ENCODE results near the gene HOXB4. TPM values are rescaled to one million over a fixed set of nuclear protein-coding genes. Genes with fewer than 3 reads are reported as not detected.

Gene HOXB4
- total RNA-seq, 1 donor from 2014 or later, result 39.2 TPM

DNA sequence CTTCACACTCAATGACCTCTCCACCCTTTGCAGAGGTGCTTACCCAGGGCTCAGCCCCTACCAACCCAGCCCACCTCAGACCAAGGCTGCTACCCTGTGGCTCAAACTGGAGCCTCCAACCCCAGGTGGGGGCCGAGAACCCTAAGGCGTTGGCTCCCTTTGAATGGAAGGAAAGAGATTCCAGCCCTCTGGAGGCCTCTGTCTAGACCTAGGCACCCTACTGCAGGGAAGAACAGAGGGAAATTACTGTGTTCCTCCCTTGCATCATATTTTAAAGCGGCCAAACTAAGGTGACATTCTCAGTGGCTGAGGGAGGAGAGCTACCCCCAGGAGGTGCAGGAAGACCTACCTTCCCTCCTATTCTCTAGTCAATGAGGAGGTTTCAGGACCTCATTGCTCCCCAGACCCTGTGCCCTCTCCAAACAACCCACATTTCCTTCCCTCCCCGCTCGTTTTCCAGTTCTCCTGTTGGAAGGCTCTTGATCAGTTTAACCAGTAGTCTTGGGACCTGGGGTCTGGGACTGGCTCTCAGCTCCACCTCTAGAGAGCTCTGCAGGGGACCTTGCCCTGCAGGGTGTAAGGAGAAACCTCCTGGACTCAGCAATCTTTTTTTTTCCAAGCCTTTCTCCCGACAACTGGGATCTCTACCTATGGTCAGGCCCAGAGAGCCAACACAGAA, 42.5 kb upstream of the HOXB4 start:
- Mint-ChIP-seq H3K27me3 (ENCODE audit: low read depth) (peaks cover 75% of the 10 kb centered on the region), H3K9me3 (no peaks in the 10 kb centered on the region), H3K4me3 (peak overlapping the region; percentile 47), H3K4me1 (peaks cover 70% of the 10 kb centered on the region), H3K36me3 (peaks cover 18% of the 10 kb centered on the region), H3K27ac (peak overlapping the region; percentile 86)
- DNase-seq (ENCODE audit: low spot score in 2 of 2, unreplicated experiment in 2 of 2), result no peak
- no peak for TF ChIP-seq CTCF (IDR thresholded peaks at IDR 0.05; ENCODE audit: unreplicated experiment)

DNA sequence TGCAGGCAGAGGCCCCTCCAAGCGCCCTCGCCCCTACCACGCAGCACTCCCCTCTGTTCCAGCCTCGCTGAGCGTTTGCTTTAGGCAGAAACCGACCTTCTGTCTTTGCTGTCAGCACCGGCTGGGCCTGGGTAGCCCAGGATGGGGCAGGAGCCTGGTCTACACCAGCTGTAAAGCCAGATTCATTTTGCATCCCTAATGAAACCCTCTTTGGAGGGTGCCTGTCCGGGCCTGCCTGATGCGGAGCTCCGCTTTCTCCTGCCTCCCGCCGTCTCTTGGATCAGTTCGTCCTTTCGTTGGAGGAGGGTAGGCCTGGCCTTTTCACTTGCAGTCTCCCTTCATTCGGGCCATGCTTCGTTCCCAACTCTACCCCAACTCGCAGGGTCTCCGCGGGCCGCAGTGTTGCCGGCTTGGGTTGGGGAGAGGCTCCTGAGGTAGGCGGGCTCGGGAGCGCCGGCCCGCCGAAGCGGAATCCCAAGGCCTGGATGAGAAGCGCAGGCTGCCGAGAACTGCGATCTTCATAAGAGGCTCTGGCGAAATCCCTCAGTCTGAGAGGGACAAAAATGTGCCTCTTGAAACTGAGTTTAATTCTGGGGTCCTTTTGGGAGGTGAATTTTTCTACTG, 41.8 kb upstream of the HOXB4 start:
- TF ChIP-seq CTCF (IDR thresholded peaks at IDR 0.05; ENCODE audit: unreplicated experiment), result no peak
- Mint-ChIP-seq H3K4me1 (peaks cover 76% of the 10 kb centered on the region), H3K36me3 (peaks cover 18% of the 10 kb centered on the region), H3K9me3 (no peaks in the 10 kb centered on the region), H3K27ac (peak overlapping the region; percentile 93), H3K4me3 (peak overlapping the region; percentile 69), H3K27me3 (ENCODE audit: low read depth) (peaks cover 74% of the 10 kb centered on the region)
- no peak for DNase-seq (ENCODE audit: low spot score in 2 of 2, unreplicated experiment in 2 of 2)

- peaks cover 18% of the 10 kb centered on the region for H3K36me3 Mint-ChIP-seq
- peaks cover 68% of the 10 kb centered on the region for H3K4me1 Mint-ChIP-seq
- TF ChIP-seq CTCF (IDR thresholded peaks at IDR 0.05; ENCODE audit: unreplicated experiment), result peak; percentile 98
- peak; percentile 88 to 99 for DNase-seq (ENCODE audit: low spot score in 2 of 2, unreplicated experiment in 2 of 2)
- peaks cover 60% of the 10 kb centered on the region for H3K27me3 Mint-ChIP-seq (ENCODE audit: low read depth)
- H3K4me3 Mint-ChIP-seq, result peak overlapping the region; percentile 69
- peak overlapping the region; percentile 94 for H3K27ac Mint-ChIP-seq
- no peaks in the 10 kb centered on the region for H3K9me3 Mint-ChIP-seq
Measured at GRCh38 chr17:48618256-48618896, 40.2 kb upstream of the HOXB4 start.

GRCh38 chr17:48617471-48618255, 39.5 kb upstream of the HOXB4 start:
- Mint-ChIP-seq H3K27ac (peak overlapping the region; percentile 94), H3K4me3 (peak overlapping the region; percentile 69), H3K4me1 (peaks cover 64% of the 10 kb centered on the region)

More at GRCh38 chr17:48617471-48618255, 39.5 kb upstream of the HOXB4 start:
- Mint-ChIP-seq H3K27me3 (ENCODE audit: low read depth) (peaks cover 53% of the 10 kb centered on the region), H3K36me3 (peaks cover 15% of the 10 kb centered on the region), H3K9me3 (no peaks in the 10 kb centered on the region)
- no peak for TF ChIP-seq CTCF (IDR thresholded peaks at IDR 0.05; ENCODE audit: unreplicated experiment)
- no peak for DNase-seq (ENCODE audit: low spot score in 2 of 2, unreplicated experiment in 2 of 2)
